A549 (cell line): ENCODE results near the gene CIT.

ENCODE experiments used
- MYC ChIP-seq: IDR thresholded peaks from 2 replicates; pipeline ENCODE4 v1.6.1; 2012; ENCODE audit warnings: mild to moderate bottlenecking, inconsistent platforms, low read length, improper control_type of control experiment, borderline replicate concordance
- USF2 ChIP-seq: fragments of 450-650 bp; IDR thresholded peaks from 2 replicates; pipeline ENCODE4 v1.6.1; 2014; ENCODE audit warnings: antibody characterized with exemption

GRCh38 chr12:119914666-119915065 lies 37.5 kb upstream of the CIT start:
- TF ChIP-seq MYC, result no peak
- no peak for TF ChIP-seq USF2
